Activated naive CD8-positive, alpha-beta T cell treated with anti-CD3 and anti-CD28 coated beads, Interleukin-2, amount 10 ng/mL, durations not matched to agents 7 days and 5 days (primary cell): Measurements from ENCODE around the gene SSC4D. TPM values are rescaled to one million over a fixed set of nuclear protein-coding genes. Genes with fewer than 3 reads are reported as not detected.

ENCODE experiments used
- ATAC-seq: fragments of 150-1000 bp; cut with Tn5 transposase; one replicate; pipeline ENCODE4 v1.10.0; 2021; ENCODE audit warnings: low read depth, moderate library complexity
- POLR2A ChIA-PET: fragments of 350-600 bp; sonication (Branson Sonifier 250); formaldehyde crosslinking; loops from one replicate; lab custom pipeline; 2021; ENCODE audit warnings: antibody characterized with exemption; lab: Charles Lee
- DNase-seq: peaks from one replicate; pipeline ENCODE4 v3.0.0; 2021
- H3K27ac Mint-ChIP-seq: one replicate; pipeline ENCODE4 v1.8.0; 2022; ENCODE audit warnings: mild to moderate bottlenecking, mixed read lengths
- H3K27me3 Mint-ChIP-seq: one replicate; pipeline ENCODE4 v1.8.0; 2022; ENCODE audit warnings: mild to moderate bottlenecking, moderate library complexity, mixed read lengths
- H3K36me3 Mint-ChIP-seq: one replicate; pipeline ENCODE4 v1.8.0; 2021; ENCODE audit warnings: mild to moderate bottlenecking, mixed read lengths
- H3K4me1 Mint-ChIP-seq: one replicate; pipeline ENCODE4 v1.8.0; 2021; ENCODE audit warnings: mixed read lengths
- H3K4me3 Mint-ChIP-seq: one replicate; pipeline ENCODE4 v1.8.0; 2022; ENCODE audit warnings: mild to moderate bottlenecking, moderate library complexity, mixed read lengths
- H3K9me3 Mint-ChIP-seq: one replicate; pipeline ENCODE4 v1.8.0; 2021; ENCODE audit warnings: mixed read lengths
- total RNA-seq, 2 experiments: library from RNA; stranded (reverse); gene quantifications; one replicate each; pipeline ENCODE4 v1.2.3, GENCODE V29; 2021

SSC4D gene
- total RNA-seq, 2 experiments from 2014 or later = 0.34 to 0.42 TPM

GRCh38 chr7:76351372-76351771 is 58.1 kb downstream of the SSC4D start:
- H3K4me3 Mint-ChIP-seq = no peak overlapping the region
- POLR2A ChIA-PET = interaction anchor here (0.6 kb wide), 1 partner anchor 486 kb away, joined by 4 read pairs; no protein-coding TSS in a partner anchor
- peak overlapping the region; percentile 67 for H3K27ac Mint-ChIP-seq
- H3K36me3 Mint-ChIP-seq = peaks cover 46% of the 10 kb centered on the region
- no peak for ATAC-seq
- H3K27me3 Mint-ChIP-seq = no peaks in the 10 kb centered on the region
- peaks cover 42% of the 10 kb centered on the region for H3K4me1 Mint-ChIP-seq
- DNase-seq = no peak
- no peaks in the 10 kb centered on the region for H3K9me3 Mint-ChIP-seq

- Mint-ChIP-seq H3K4me3 (no peak overlapping the region), H3K27me3 (no peaks in the 10 kb centered on the region), H3K27ac (peak overlapping the region; percentile 19), H3K4me1 (peaks cover 39% of the 10 kb centered on the region), H3K9me3 (no peaks in the 10 kb centered on the region), H3K36me3 (peaks cover 43% of the 10 kb centered on the region)
- POLR2A ChIA-PET = interaction anchor here (0.6 kb wide), 1 partner anchor 52 kb away, joined by 3 read pairs; no protein-coding TSS in a partner anchor
- no peak for DNase-seq
- no peak for ATAC-seq
These were observed 60.1 kb downstream of the SSC4D start for GRCh38 chr7:76349313-76349885.

- H3K4me3 Mint-ChIP-seq = no peak overlapping the region
- POLR2A ChIA-PET = interaction anchor here (0.7 to 0.8 kb wide), 2 partner anchors 14 to 30 kb away, joined by 3 to 6 read pairs; no protein-coding TSS in a partner anchor
These were observed 61.8 kb downstream of the SSC4D start for GRCh38 chr7:76347710-76348109.

GRCh38 chr7:76346778-76347177 is 62.7 kb downstream of the SSC4D start:
- Mint-ChIP-seq H3K27me3 (no peaks in the 10 kb centered on the region), H3K4me1 (peaks cover 47% of the 10 kb centered on the region), H3K27ac (peak overlapping the region; percentile 87), H3K9me3 (no peaks in the 10 kb centered on the region), H3K36me3 (peaks cover 58% of the 10 kb centered on the region), H3K4me3 (peak overlapping the region; percentile 54)
- ATAC-seq (peak; percentile 28), DNase-seq (no peak)
- POLR2A ChIA-PET = no interaction called here

More at GRCh38 chr7:76347710-76348109, 61.8 kb downstream of the SSC4D start:
- H3K36me3 Mint-ChIP-seq = peaks cover 51% of the 10 kb centered on the region
- H3K4me1 Mint-ChIP-seq = peaks cover 42% of the 10 kb centered on the region
- peak overlapping the region; percentile 87 for H3K27ac Mint-ChIP-seq
- DNase-seq (no peak), ATAC-seq (no peak)
- no peaks in the 10 kb centered on the region for H3K27me3 Mint-ChIP-seq
- no peaks in the 10 kb centered on the region for H3K9me3 Mint-ChIP-seq

GRCh38 chr7:76346097-76346496 is 63.4 kb downstream of the SSC4D start:
- no peaks in the 10 kb centered on the region for H3K9me3 Mint-ChIP-seq
- DNase-seq (no peak), ATAC-seq (no peak)
- no peak overlapping the region for H3K4me3 Mint-ChIP-seq
- H3K27me3 Mint-ChIP-seq = no peaks in the 10 kb centered on the region
- H3K27ac Mint-ChIP-seq = peak overlapping the region; percentile 69
- POLR2A ChIA-PET = no interaction called here
- peaks cover 47% of the 10 kb centered on the region for H3K4me1 Mint-ChIP-seq
- peaks cover 59% of the 10 kb centered on the region for H3K36me3 Mint-ChIP-seq

GRCh38 chr7:76343931-76344321 is 65.6 kb downstream of the SSC4D start:
- POLR2A ChIA-PET = no interaction called here
- Mint-ChIP-seq H3K4me1 (peaks cover 45% of the 10 kb centered on the region), H3K9me3 (no peaks in the 10 kb centered on the region), H3K27ac (no peak overlapping the region), H3K27me3 (no peaks in the 10 kb centered on the region), H3K4me3 (no peak overlapping the region), H3K36me3 (peaks cover 59% of the 10 kb centered on the region)
- ATAC-seq (no peak), DNase-seq (no peak)

- POLR2A ChIA-PET = no interaction called here
- H3K36me3 Mint-ChIP-seq = peaks cover 60% of the 10 kb centered on the region
- no peak for ATAC-seq
- no peak for DNase-seq
- no peaks in the 10 kb centered on the region for H3K9me3 Mint-ChIP-seq
- peaks cover 47% of the 10 kb centered on the region for H3K4me1 Mint-ChIP-seq
- no peaks in the 10 kb centered on the region for H3K27me3 Mint-ChIP-seq
- peak overlapping the region; percentile 43 for H3K27ac Mint-ChIP-seq
- H3K4me3 Mint-ChIP-seq = no peak overlapping the region
These were observed 66.1 kb downstream of the SSC4D start for GRCh38 chr7:76343294-76343930.

GRCh38 chr7:76342222-76342621 is 67.3 kb downstream of the SSC4D start:
- Mint-ChIP-seq H3K4me1 (peaks cover 42% of the 10 kb centered on the region), H3K36me3 (peaks cover 55% of the 10 kb centered on the region), H3K4me3 (no peak overlapping the region), H3K9me3 (no peaks in the 10 kb centered on the region), H3K27ac (peak overlapping the region; percentile 14), H3K27me3 (no peaks in the 10 kb centered on the region)
- DNase-seq = no peak
- ATAC-seq = no peak
- POLR2A ChIA-PET = no interaction called here

- H3K27ac Mint-ChIP-seq = peak overlapping the region; percentile 40
- peaks cover 29% of the 10 kb centered on the region for H3K4me1 Mint-ChIP-seq
- H3K4me3 Mint-ChIP-seq = no peak overlapping the region
- ATAC-seq = no peak
- no peak for DNase-seq
- H3K36me3 Mint-ChIP-seq = peaks cover 47% of the 10 kb centered on the region
- no peaks in the 10 kb centered on the region for H3K27me3 Mint-ChIP-seq
- H3K9me3 Mint-ChIP-seq = no peaks in the 10 kb centered on the region
- POLR2A ChIA-PET = no interaction called here
These were observed 68.8 kb downstream of the SSC4D start for GRCh38 chr7:76340617-76341131.

Other genes with a start within 250 kb of the SSC4D start
- gene SRRM3, start 207.8 kb downstream of the SSC4D start, total RNA-seq = not detected
- 10 to 100 TPM; 43.3 to 47.9 TPM for gene HSPB1, start 107.0 kb downstream of the SSC4D start, total RNA-seq
- 10 to 100 TPM; 62.7 to 66.5 TPM for gene YWHAG, start 50.7 kb downstream of the SSC4D start, total RNA-seq
- gene ZP3, start 15.3 kb upstream of the SSC4D start, total RNA-seq = 1 to 10 TPM in 1 of 2 experiments, under 1 TPM in 1; 0.80 to 1.3 TPM
- gene DTX2, start 52.0 kb upstream of the SSC4D start, total RNA-seq = 10 to 100 TPM; 34.3 to 38.6 TPM
- gene UPK3B, start 100.9 kb upstream of the SSC4D start, total RNA-seq = 1 to 10 TPM; 2.1 to 2.7 TPM
- under 1 TPM; 0.22 to 0.71 TPM for gene SPDYE16, start 133.6 kb upstream of the SSC4D start, total RNA-seq
- gene POMZP3, start 217.6 kb upstream of the SSC4D start, total RNA-seq = 10 to 100 TPM; 12.7 to 13.9 TPM